Neural cell (in vitro differentiated cells): ENCODE measurements around the gene SYT2. TPM values are rescaled to one million over a fixed set of nuclear protein-coding genes. Genes with fewer than 3 reads are reported as not detected.

Experiments
- H2AFZ ChIP-seq: fragments of 200-600, 300-800 bp; sonication (generic), shearing (Covaris generic); 2 replicates; pipeline ENCODE4 v1.6.0; 2014; ENCODE audit warnings: low read depth, mild to moderate bottlenecking, antibody characterized with exemption, low read length, moderate library complexity
- H3F3A ChIP-seq: fragments of 200-600 bp; shearing (Covaris generic); 2 replicates; pipeline ENCODE4 v1.6.1; 2016; ENCODE audit warnings: mild to moderate bottlenecking, moderate library complexity, mixed read lengths, antibody characterized with exemption, low read length; ENCODE audit not compliant: insufficient read depth, poor library complexity, severe bottlenecking
- H3K27ac ChIP-seq: fragments of 200-600, 300-800 bp; sonication (generic), shearing (Covaris generic); 2 replicates; pipeline ENCODE4 v1.5.1; 2014; ENCODE audit warnings: mild to moderate bottlenecking, low read length, moderate library complexity
- H3K27me3 ChIP-seq: fragments of 300-800, 200-600 bp; sonication (generic), shearing (Covaris generic); 2 replicates; pipeline ENCODE4 v1.6.0; 2014; ENCODE audit warnings: mild to moderate bottlenecking, low read depth, low read length, moderate library complexity; ENCODE audit not compliant: insufficient read depth
- H3K36me3 ChIP-seq: fragments of 300-800, 200-600 bp; sonication (generic), shearing (Covaris generic); 2 replicates; pipeline ENCODE4 v1.5.1; 2014; ENCODE audit warnings: mild to moderate bottlenecking, antibody characterized with exemption, low read length, moderate library complexity; ENCODE audit not compliant: insufficient read depth
- H3K4me2 ChIP-seq: fragments of 300-800, 200-600 bp; sonication (generic), shearing (Covaris generic); 2 replicates; pipeline ENCODE4 v1.6.0; 2014; ENCODE audit warnings: mild to moderate bottlenecking, low read length
- H3K4me3 ChIP-seq: fragments of 300-800, 200-600 bp; sonication (generic), shearing (Covaris generic); 2 replicates; pipeline ENCODE4 v1.5.1; 2014; ENCODE audit warnings: mild to moderate bottlenecking, low read length, moderate library complexity
- H3K79me2 ChIP-seq: fragments of 200-600 bp; shearing (Covaris generic); replicated peaks from 2 replicates; pipeline ENCODE4 v1.6.0; 2014; ENCODE audit warnings: mild to moderate bottlenecking, low read length, moderate library complexity; ENCODE audit not compliant: insufficient read depth
- H3K9ac ChIP-seq: fragments of 300-800, 200-600 bp; sonication (generic), shearing (Covaris generic); 2 replicates; pipeline ENCODE4 v1.6.1; 2016; ENCODE audit warnings: mild to moderate bottlenecking, low read length, mixed read lengths
- H3K9me2 ChIP-seq: fragments of 200-600 bp; shearing (Covaris generic); 2 replicates; pipeline ENCODE4 v1.6.1; 2016; ENCODE audit warnings: mild to moderate bottlenecking, low read length, mixed read lengths; ENCODE audit not compliant: insufficient read depth
- H3K9me3 ChIP-seq: fragments of 200-600, 300-800 bp; sonication (generic), shearing (Covaris generic); 2 replicates; pipeline ENCODE4 v1.6.1; 2016; ENCODE audit warnings: mild to moderate bottlenecking, mixed run types, low read length, moderate library complexity, mixed read lengths
- H4K20me1 ChIP-seq: fragments of 200-600 bp; shearing (Covaris generic); 2 replicates; pipeline ENCODE4 v1.6.1; 2016; ENCODE audit warnings: mild to moderate bottlenecking, mixed run types; ENCODE audit not compliant: insufficient read depth
- EP300 ChIP-seq: fragments of 450-650 bp; conservative IDR thresholded peaks from 2 replicates; pipeline ENCODE4 v1.6.1; 2014; ENCODE audit warnings: antibody characterized with exemption, mild to moderate bottlenecking, moderate library complexity; ENCODE audit not compliant: poor library complexity, severe bottlenecking
- EZH2 ChIP-seq: fragments of 200-600, 300-800 bp; shearing (Covaris generic), sonication (generic); IDR thresholded peaks from 2 replicates; pipeline ENCODE4 v1.6.1; 2014; ENCODE audit warnings: antibody characterized with exemption, low read length, borderline replicate concordance, mild to moderate bottlenecking; ENCODE audit not compliant: insufficient read depth, poor library complexity, severe bottlenecking
- MXI1 ChIP-seq: fragments of 450-650 bp; conservative IDR thresholded peaks from 2 replicates; pipeline ENCODE4 v1.6.1; 2014; ENCODE audit warnings: antibody characterized with exemption, mild to moderate bottlenecking; ENCODE audit not compliant: poor library complexity, severe bottlenecking
- POLR2AphosphoS5 ChIP-seq: IDR thresholded peaks from 2 replicates; pipeline ENCODE4 v1.6.1; 2012
- RAD21 ChIP-seq: fragments of 450-650 bp; conservative IDR thresholded peaks from 2 replicates; pipeline ENCODE4 v1.6.1; 2014; ENCODE audit warnings: antibody characterized with exemption, mild to moderate bottlenecking, moderate library complexity
- SMC3 ChIP-seq: fragments of 450-650 bp; conservative IDR thresholded peaks from 2 replicates; pipeline ENCODE4 v1.6.1; 2014; ENCODE audit warnings: antibody characterized with exemption, mild to moderate bottlenecking, moderate library complexity; ENCODE audit not compliant: poor library complexity
- TAF1 ChIP-seq: IDR thresholded peaks from 2 replicates; pipeline ENCODE4 v1.6.1; 2012; ENCODE audit warnings: low read depth
- polyA plus RNA-seq: library from polyadenylated mRNA; depleted of rRNA; stranded (reverse); fragments of >200 nt; gene quantifications from 2 replicates; pipeline ENCODE4 v1.2.3, GENCODE V29; 2014
- TF ChIP-seq, protein P1 (sequence below): fragments of 450-650 bp; IDR thresholded peaks from 2 replicates; pipeline ENCODE4 v1.5.1; 2014; ENCODE audit warnings: antibody characterized with exemption, mild to moderate bottlenecking, moderate library complexity; ENCODE audit not compliant: poor library complexity, severe bottlenecking
- TF ChIP-seq, protein P2 (sequence below): IDR thresholded peaks from 2 replicates; pipeline ENCODE4 v1.6.1; 2012; ENCODE audit warnings: borderline replicate concordance

The SYT2 gene
- polyA plus RNA-seq, 1 donor from 2014 or later: 0.04 TPM

DNA sequence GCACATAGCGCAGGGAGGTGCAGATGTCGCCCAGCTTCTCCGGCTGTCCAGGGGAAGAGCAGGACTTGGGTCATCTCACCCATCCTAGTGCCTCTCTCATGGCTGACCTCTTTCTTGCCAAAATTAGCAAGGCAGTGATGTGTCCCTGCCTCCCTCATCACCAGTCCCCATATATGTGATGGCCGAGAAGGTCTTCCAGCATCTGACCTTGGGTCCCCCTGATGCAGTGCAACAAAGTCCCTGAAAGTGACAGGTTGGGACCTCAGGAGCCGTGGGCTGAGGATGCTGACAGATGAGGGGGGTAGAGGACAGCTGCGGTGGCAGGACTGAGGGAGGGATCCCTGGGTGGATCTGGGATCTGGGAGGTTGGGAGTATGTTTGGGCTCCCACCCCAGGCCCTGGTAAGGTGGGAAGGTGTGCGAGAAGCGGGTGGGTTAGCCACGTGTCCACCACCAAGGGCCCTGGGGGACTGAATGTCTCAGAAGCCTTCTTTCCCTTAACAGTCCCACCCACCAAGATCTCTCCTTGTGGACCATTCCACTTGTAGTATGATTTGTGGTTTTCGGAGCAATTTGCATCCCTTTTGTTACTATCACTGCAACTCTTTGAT lies 109.7 kb downstream of the SYT2 start:
- Histone ChIP-seq H4K20me1 (no peaks in the 10 kb centered on the region), H3K36me3 (no peaks in the 10 kb centered on the region), H3K9me3 (no peaks in the 10 kb centered on the region), H2AFZ (no peak overlapping the region), H3K27me3 (no peaks in the 10 kb centered on the region), H3K79me2 (no peaks in the 10 kb centered on the region), H3K27ac (no peak overlapping the region), H3F3A (no peaks in the 10 kb centered on the region), H3K9ac (no peak overlapping the region), H3K4me3 (no peak overlapping the region), H3K9me2 (no peaks in the 10 kb centered on the region), H3K4me2 (no peak overlapping the region)
- TF ChIP-seq TAF1 (no peak), MXI1 (no peak), POLR2AphosphoS5 (no peak), EZH2 (no peak), EP300 (no peak)
- TF ChIP-seq, protein P1, sequence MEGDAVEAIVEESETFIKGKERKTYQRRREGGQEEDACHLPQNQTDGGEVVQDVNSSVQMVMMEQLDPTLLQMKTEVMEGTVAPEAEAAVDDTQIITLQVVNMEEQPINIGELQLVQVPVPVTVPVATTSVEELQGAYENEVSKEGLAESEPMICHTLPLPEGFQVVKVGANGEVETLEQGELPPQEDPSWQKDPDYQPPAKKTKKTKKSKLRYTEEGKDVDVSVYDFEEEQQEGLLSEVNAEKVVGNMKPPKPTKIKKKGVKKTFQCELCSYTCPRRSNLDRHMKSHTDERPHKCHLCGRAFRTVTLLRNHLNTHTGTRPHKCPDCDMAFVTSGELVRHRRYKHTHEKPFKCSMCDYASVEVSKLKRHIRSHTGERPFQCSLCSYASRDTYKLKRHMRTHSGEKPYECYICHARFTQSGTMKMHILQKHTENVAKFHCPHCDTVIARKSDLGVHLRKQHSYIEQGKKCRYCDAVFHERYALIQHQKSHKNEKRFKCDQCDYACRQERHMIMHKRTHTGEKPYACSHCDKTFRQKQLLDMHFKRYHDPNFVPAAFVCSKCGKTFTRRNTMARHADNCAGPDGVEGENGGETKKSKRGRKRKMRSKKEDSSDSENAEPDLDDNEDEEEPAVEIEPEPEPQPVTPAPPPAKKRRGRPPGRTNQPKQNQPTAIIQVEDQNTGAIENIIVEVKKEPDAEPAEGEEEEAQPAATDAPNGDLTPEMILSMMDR: peak; percentile 5
- TF ChIP-seq, protein P2, sequence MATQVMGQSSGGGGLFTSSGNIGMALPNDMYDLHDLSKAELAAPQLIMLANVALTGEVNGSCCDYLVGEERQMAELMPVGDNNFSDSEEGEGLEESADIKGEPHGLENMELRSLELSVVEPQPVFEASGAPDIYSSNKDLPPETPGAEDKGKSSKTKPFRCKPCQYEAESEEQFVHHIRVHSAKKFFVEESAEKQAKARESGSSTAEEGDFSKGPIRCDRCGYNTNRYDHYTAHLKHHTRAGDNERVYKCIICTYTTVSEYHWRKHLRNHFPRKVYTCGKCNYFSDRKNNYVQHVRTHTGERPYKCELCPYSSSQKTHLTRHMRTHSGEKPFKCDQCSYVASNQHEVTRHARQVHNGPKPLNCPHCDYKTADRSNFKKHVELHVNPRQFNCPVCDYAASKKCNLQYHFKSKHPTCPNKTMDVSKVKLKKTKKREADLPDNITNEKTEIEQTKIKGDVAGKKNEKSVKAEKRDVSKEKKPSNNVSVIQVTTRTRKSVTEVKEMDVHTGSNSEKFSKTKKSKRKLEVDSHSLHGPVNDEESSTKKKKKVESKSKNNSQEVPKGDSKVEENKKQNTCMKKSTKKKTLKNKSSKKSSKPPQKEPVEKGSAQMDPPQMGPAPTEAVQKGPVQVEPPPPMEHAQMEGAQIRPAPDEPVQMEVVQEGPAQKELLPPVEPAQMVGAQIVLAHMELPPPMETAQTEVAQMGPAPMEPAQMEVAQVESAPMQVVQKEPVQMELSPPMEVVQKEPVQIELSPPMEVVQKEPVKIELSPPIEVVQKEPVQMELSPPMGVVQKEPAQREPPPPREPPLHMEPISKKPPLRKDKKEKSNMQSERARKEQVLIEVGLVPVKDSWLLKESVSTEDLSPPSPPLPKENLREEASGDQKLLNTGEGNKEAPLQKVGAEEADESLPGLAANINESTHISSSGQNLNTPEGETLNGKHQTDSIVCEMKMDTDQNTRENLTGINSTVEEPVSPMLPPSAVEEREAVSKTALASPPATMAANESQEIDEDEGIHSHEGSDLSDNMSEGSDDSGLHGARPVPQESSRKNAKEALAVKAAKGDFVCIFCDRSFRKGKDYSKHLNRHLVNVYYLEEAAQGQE: no peak

DNA sequence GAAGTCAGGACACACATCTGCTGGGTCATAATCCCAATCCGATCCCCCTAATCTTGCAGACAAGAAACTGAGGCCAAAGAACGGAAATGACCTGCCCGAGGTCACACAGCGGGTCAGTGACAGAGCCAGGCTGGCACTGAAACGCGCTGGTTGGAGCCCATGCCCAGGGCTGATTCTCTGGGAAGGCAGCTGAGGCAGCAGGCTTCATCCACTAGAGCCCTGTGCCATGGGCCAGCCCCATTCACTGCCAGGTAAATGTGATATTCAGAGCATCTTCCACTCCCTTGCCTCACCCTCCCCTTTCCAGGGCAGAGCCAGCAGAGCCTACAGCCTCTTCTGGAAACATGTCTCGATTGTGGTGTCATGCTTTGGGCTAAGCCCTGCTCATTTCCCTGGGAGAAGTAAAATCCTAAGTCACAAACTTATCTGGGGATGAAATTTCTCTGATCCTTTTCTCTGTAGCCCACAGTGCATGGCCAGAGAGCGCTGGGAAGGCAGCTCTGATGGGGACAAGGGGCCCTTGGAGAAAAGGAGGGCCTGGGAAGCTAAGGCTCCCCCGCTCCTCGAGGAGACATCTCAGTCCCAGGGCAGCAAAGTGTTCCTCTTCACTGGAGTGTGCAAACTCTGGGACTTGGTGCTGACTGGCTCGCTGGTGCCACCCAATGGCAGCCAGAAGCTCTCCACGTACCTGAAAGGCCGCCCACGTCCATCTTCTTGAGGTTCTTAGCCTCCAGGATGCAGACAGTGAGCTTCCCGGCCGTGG lies 110.4 kb downstream of the SYT2 start:
- no peak overlapping the region for H3K4me3 ChIP-seq
- H3K9me2 ChIP-seq: no peaks in the 10 kb centered on the region
- H3K79me2 ChIP-seq: no peaks in the 10 kb centered on the region
- H3K27ac ChIP-seq: no peak overlapping the region
- H4K20me1 ChIP-seq: no peaks in the 10 kb centered on the region
- no peaks in the 10 kb centered on the region for H3K9me3 ChIP-seq
- no peak overlapping the region for H3K9ac ChIP-seq
- TF ChIP-seq, protein P1: peak; percentile 65
- TF ChIP-seq POLR2AphosphoS5: no peak
- peak; percentile 59 for TF ChIP-seq RAD21
- TF ChIP-seq SMC3: peak; percentile 67
- H3K27me3 ChIP-seq: no peaks in the 10 kb centered on the region
- H2AFZ ChIP-seq: no peak overlapping the region
- no peaks in the 10 kb centered on the region for H3K36me3 ChIP-seq
- no peaks in the 10 kb centered on the region for H3F3A ChIP-seq
- no peak overlapping the region for H3K4me2 ChIP-seq
